HL-60 (cell line): ENCODE results near the gene IKBKE.

Experiments
- DNase-seq, 2 experiments: peaks; one replicate each; pipeline ENCODE4 v3.0.0-alpha.2; 2010 to 2020; ENCODE audit warnings: low read depth in 1 of 2, low spot score in 1 of 2
- H3K27ac ChIP-seq: fragments of 250-450 bp; sonication (Bioruptor Pico); replicated peaks from 2 replicates; pipeline ENCODE4 v1.5.1; 2020; ENCODE audit warnings: mild to moderate bottlenecking, moderate library complexity
- H3K27me3 ChIP-seq: fragments of 250-450 bp; sonication (Bioruptor Pico); 2 replicates; pipeline ENCODE4 v1.5.1; 2021; ENCODE audit warnings: mild to moderate bottlenecking, moderate library complexity; ENCODE audit not compliant: insufficient read depth, poor library complexity, severe bottlenecking
- H3K4me3 ChIP-seq: replicated peaks from 2 replicates; pipeline ENCODE4 v1.5.1; 2011; ENCODE audit warnings: mild to moderate bottlenecking, control low read depth, low read length; ENCODE audit not compliant: insufficient read depth
- GABPA ChIP-seq: IDR thresholded peaks from 2 replicates; pipeline ENCODE4 v1.6.1; 2012; ENCODE audit warnings: low read depth
- POLR2AphosphoS5 ChIP-seq: IDR thresholded peaks from 2 replicates; pipeline ENCODE4 v1.6.1; 2012; ENCODE audit warnings: low read depth
- SPI1 ChIP-seq: IDR thresholded peaks from 2 replicates; pipeline ENCODE4 v1.6.1; 2012; ENCODE audit warnings: low read depth, mild to moderate bottlenecking, borderline replicate concordance
- TF ChIP-seq, protein P1 (sequence below): IDR thresholded peaks from 2 replicates; pipeline ENCODE4 v1.6.1; 2012; ENCODE audit warnings: low read depth; ENCODE audit not compliant: insufficient replicate concordance
- TF ChIP-seq, protein P2 (sequence below): IDR thresholded peaks from one replicate; pipeline ENCODE4 v1.5.1; 2011; ENCODE audit warnings: low read length, control low read depth, inconsistent platforms; ENCODE audit not compliant: insufficient read depth

The IKBKE gene

DNA sequence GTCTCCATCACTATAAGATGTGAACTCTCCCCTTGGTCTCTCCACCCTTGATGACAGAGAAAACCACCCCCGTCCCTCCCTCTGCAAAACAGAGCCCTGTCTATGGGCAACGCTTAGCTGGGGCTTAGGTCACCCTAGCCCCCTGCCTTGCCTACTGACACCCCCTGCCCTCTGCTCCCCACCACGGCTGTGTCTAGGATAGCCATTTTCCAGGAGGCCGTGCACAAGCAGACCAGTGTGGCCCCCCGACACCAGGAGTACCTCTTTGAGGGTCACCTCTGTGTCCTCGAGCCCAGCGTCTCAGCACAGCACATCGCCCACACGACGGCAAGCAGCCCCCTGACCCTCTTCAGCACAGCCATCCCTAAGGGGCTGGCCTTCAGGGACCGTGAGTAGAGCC is 8.5 kb downstream of the IKBKE start:
- no peak overlapping the region for H3K27ac ChIP-seq
- TF ChIP-seq, protein P1, sequence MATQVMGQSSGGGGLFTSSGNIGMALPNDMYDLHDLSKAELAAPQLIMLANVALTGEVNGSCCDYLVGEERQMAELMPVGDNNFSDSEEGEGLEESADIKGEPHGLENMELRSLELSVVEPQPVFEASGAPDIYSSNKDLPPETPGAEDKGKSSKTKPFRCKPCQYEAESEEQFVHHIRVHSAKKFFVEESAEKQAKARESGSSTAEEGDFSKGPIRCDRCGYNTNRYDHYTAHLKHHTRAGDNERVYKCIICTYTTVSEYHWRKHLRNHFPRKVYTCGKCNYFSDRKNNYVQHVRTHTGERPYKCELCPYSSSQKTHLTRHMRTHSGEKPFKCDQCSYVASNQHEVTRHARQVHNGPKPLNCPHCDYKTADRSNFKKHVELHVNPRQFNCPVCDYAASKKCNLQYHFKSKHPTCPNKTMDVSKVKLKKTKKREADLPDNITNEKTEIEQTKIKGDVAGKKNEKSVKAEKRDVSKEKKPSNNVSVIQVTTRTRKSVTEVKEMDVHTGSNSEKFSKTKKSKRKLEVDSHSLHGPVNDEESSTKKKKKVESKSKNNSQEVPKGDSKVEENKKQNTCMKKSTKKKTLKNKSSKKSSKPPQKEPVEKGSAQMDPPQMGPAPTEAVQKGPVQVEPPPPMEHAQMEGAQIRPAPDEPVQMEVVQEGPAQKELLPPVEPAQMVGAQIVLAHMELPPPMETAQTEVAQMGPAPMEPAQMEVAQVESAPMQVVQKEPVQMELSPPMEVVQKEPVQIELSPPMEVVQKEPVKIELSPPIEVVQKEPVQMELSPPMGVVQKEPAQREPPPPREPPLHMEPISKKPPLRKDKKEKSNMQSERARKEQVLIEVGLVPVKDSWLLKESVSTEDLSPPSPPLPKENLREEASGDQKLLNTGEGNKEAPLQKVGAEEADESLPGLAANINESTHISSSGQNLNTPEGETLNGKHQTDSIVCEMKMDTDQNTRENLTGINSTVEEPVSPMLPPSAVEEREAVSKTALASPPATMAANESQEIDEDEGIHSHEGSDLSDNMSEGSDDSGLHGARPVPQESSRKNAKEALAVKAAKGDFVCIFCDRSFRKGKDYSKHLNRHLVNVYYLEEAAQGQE = no peak
- TF ChIP-seq POLR2AphosphoS5 (no peak), GABPA (no peak)
- DNase-seq = no peak

DNA sequence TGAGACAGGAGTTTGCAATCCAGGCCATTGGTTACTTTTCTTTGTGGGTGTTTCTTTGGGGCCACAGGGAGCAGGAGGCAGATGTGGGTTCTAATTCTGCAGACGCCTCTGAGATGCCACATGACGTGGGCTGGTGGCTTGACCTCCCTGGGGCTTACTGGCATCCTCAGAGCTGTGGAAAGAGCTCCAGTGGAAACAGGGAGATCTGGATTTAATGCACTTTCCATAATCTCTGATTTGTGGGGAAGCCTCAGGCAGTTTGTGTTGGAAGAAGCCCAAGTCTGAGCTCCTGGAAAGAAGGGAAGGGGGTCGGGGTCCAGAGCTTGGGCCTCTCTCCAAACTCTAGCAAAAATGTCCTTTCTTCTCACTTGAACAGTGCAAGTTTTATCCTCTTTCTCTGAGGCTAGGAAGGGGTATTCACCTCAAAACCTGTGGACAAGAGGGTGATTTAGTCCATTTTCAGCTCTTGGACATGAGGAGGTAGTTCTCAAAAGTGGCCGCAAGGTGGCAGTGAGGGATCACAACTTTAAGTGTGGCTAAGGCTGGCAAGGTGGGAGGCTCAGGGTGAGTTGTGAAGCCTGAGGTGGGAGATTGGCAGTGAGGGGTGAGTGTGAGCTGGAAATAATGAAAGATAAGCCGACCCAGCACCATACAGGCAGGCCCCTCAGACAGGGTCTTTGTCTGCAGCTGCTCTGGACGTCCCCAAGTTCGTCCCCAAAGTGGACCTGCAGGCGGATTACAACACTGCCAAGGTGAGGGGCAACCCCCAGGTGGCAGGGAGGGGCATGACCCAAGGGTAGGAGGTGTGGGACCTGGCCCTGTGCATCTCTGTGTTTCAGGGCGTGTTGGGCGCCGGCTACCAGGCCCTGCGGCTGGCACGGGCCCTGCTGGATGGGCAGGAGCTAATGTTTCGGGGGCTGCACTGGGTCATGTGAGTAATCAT is 9.2 kb downstream of the IKBKE start:
- DNase-seq = peak in 1 of 2 experiments; percentile 65
- TF ChIP-seq, protein P1 = no peak
- TF ChIP-seq GABPA = no peak
- no peak for TF ChIP-seq POLR2AphosphoS5
- TF ChIP-seq, protein P2, sequence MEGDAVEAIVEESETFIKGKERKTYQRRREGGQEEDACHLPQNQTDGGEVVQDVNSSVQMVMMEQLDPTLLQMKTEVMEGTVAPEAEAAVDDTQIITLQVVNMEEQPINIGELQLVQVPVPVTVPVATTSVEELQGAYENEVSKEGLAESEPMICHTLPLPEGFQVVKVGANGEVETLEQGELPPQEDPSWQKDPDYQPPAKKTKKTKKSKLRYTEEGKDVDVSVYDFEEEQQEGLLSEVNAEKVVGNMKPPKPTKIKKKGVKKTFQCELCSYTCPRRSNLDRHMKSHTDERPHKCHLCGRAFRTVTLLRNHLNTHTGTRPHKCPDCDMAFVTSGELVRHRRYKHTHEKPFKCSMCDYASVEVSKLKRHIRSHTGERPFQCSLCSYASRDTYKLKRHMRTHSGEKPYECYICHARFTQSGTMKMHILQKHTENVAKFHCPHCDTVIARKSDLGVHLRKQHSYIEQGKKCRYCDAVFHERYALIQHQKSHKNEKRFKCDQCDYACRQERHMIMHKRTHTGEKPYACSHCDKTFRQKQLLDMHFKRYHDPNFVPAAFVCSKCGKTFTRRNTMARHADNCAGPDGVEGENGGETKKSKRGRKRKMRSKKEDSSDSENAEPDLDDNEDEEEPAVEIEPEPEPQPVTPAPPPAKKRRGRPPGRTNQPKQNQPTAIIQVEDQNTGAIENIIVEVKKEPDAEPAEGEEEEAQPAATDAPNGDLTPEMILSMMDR = peak; percentile 79
- Histone ChIP-seq H3K4me3 (no peak overlapping the region), H3K27me3 (no peaks in the 10 kb centered on the region), H3K27ac (no peak overlapping the region)

More for the DNA sequence above, 8.5 kb downstream of the IKBKE start:
- H3K27me3 ChIP-seq = no peaks in the 10 kb centered on the region
- H3K4me3 ChIP-seq = no peak overlapping the region

DNA sequence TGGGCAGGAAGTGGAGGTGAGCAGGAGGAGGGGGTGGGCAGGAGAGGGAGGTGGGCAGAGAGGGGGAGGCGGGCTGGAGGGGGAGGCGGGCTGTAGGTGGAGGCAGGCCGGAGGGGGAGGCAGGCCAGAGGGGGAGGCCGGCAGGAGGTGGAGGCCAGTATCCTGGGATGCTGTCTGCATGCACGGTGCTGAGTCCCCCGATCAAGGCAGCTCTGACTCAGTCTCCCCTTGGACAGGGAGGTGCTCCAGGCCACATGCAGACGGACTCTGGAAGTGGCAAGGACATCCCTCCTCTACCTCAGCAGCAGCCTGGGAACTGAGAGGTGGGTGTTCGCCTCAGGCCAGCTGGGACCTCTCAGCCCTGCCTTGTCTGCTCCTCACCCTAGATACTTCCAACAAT is 9.9 kb downstream of the IKBKE start:
- Histone ChIP-seq H3K4me3 (no peak overlapping the region), H3K27ac (no peak overlapping the region), H3K27me3 (no peaks in the 10 kb centered on the region)
- TF ChIP-seq, protein P2 = no peak
- TF ChIP-seq POLR2AphosphoS5 = no peak
- TF ChIP-seq, protein P1 = no peak
- TF ChIP-seq GABPA = no peak
- TF ChIP-seq SPI1 = no peak
- DNase-seq = no peak
